WTC11 (cell line): ENCODE results near the gene MCHR2. TPM values are rescaled to one million over a fixed set of nuclear protein-coding genes. Genes with fewer than 3 reads are reported as not detected.

Source experiments
- ATAC-seq: fragments of 200-7000 bp; cut with Tn5 transposase; 2 replicates; pipeline ENCODE4 v1.10.0; 2021; ENCODE audit warnings: mild to moderate bottlenecking, moderate library complexity
- CTCF ChIA-PET: fragments of 300-600 bp; sonication (Branson Sonifier 250); formaldehyde crosslinking; loops from one replicate; lab custom pipeline; 2021; ENCODE audit warnings: antibody characterized with exemption; lab: Charles Lee
- POLR2A ChIA-PET: fragments of 350-600 bp; sonication (Branson Sonifier 250); formaldehyde crosslinking; loops from one replicate; lab custom pipeline; 2021; ENCODE audit warnings: antibody characterized with exemption; lab: Charles Lee
- DNase-seq: peaks from one replicate; pipeline ENCODE4 v3.0.0; 2021; ENCODE audit warnings: low spot score
- H3K27ac Mint-ChIP-seq: 2 replicates; pipeline ENCODE4 v1.8.0; 2021; ENCODE audit warnings: mixed read lengths
- H3K27me3 Mint-ChIP-seq: 2 replicates; pipeline ENCODE4 v1.8.0; 2021; ENCODE audit warnings: low read depth, mild to moderate bottlenecking, moderate library complexity, mixed read lengths
- H3K36me3 Mint-ChIP-seq: 2 replicates; pipeline ENCODE4 v1.8.0; 2021; ENCODE audit warnings: mixed read lengths
- H3K4me1 Mint-ChIP-seq: 2 replicates; pipeline ENCODE4 v1.8.0; 2022; ENCODE audit warnings: mixed read lengths
- H3K4me3 Mint-ChIP-seq: 2 replicates; pipeline ENCODE4 v1.8.0; 2021; ENCODE audit warnings: mild to moderate bottlenecking, moderate library complexity, mixed read lengths
- H3K9me3 Mint-ChIP-seq: 2 replicates; pipeline ENCODE4 v1.8.0; 2021; ENCODE audit warnings: mixed read lengths
- CBFB ChIP-seq: sonication (generic); formaldehyde crosslinking; IDR thresholded peaks from 2 replicates; pipeline ENCODE4 v1.8.1; 2022; ENCODE audit warnings: mild to moderate bottlenecking, low read depth, missing genetic modification reagents
- CREB1 ChIP-seq: sonication (generic); formaldehyde crosslinking; IDR thresholded peaks from 2 replicates; pipeline ENCODE4 v1.8.0; 2023; ENCODE audit warnings: mild to moderate bottlenecking, missing genetic modification reagents
- CREM ChIP-seq: sonication (generic); formaldehyde crosslinking; IDR thresholded peaks from 2 replicates; pipeline ENCODE4 v1.8.1; 2022; ENCODE audit warnings: mild to moderate bottlenecking, missing genetic modification reagents, moderate library complexity
- ESRRA ChIP-seq: sonication (generic); formaldehyde crosslinking; IDR thresholded peaks from 2 replicates; pipeline ENCODE4 v1.8.1; 2022; ENCODE audit warnings: mild to moderate bottlenecking, missing genetic modification reagents, borderline replicate concordance
- GRHL2 ChIP-seq: fragments of 250-450 bp; sonication (Bioruptor Pico); IDR thresholded peaks from 2 replicates; pipeline ENCODE4 v1.8.0; 2022; ENCODE audit warnings: mild to moderate bottlenecking, moderate library complexity; ENCODE audit not compliant: insufficient replicate concordance, severe bottlenecking
- GTF2I ChIP-seq: fragments of 250-450 bp; sonication (Bioruptor Pico); conservative IDR thresholded peaks from 2 replicates; pipeline ENCODE4 v1.4.0; 2021; ENCODE audit warnings: mild to moderate bottlenecking
- HMGA2 ChIP-seq: fragments of 250-450 bp; sonication (Bioruptor Pico); IDR thresholded peaks from 2 replicates; pipeline ENCODE4 v1.4.0; 2021; ENCODE audit warnings: mild to moderate bottlenecking, moderate library complexity
- IRF1 ChIP-seq: sonication (generic); formaldehyde crosslinking; IDR thresholded peaks from 2 replicates; pipeline ENCODE4 v1.8.0; 2023; ENCODE audit warnings: missing genetic modification reagents
- JAZF1 ChIP-seq: fragments of 250-450 bp; sonication (Bioruptor Pico); IDR thresholded peaks from 2 replicates; pipeline ENCODE4 v1.9.0; 2021; ENCODE audit warnings: moderate library complexity, mild to moderate bottlenecking, inconsistent platforms
- MAX ChIP-seq: sonication (generic); formaldehyde crosslinking; IDR thresholded peaks from 2 replicates; pipeline ENCODE4 v1.8.0; 2022; ENCODE audit warnings: mild to moderate bottlenecking, missing genetic modification reagents
- NFE2L1 ChIP-seq: sonication (generic); formaldehyde crosslinking; IDR thresholded peaks from 2 replicates; pipeline ENCODE4 v1.8.1; 2023; ENCODE audit warnings: missing genetic modification reagents
- NR1H2 ChIP-seq: sonication (generic); formaldehyde crosslinking; IDR thresholded peaks from 2 replicates; pipeline ENCODE4 v1.9.0; 2021; ENCODE audit warnings: mild to moderate bottlenecking, moderate library complexity, missing genetic modification reagents
- NR2C2 ChIP-seq: sonication (generic); formaldehyde crosslinking; IDR thresholded peaks from 2 replicates; pipeline ENCODE4 v1.8.0; 2022; ENCODE audit warnings: mild to moderate bottlenecking, missing genetic modification reagents
- PRRX2 ChIP-seq: fragments of 250-450 bp; sonication (Bioruptor Pico); IDR thresholded peaks from 2 replicates; pipeline ENCODE4 v1.8.0; 2021; ENCODE audit warnings: mild to moderate bottlenecking
- SMAD3 ChIP-seq: sonication (generic); formaldehyde crosslinking; IDR thresholded peaks from 2 replicates; pipeline ENCODE4 v1.8.0; 2022; ENCODE audit warnings: missing genetic modification reagents, mild to moderate bottlenecking, borderline replicate concordance
- TP53 ChIP-seq: sonication (generic); formaldehyde crosslinking; IDR thresholded peaks from 2 replicates; pipeline ENCODE4 v1.8.1; 2023; ENCODE audit warnings: mild to moderate bottlenecking, missing genetic modification reagents
- ZNF232 ChIP-seq: sonication (generic); formaldehyde crosslinking; IDR thresholded peaks from 2 replicates; pipeline ENCODE4 v1.8.0; 2022; ENCODE audit warnings: mild to moderate bottlenecking, missing genetic modification reagents
- ZNF396 ChIP-seq: fragments of 250-450 bp; sonication (Bioruptor Pico); IDR thresholded peaks from 2 replicates; pipeline ENCODE4 v1.8.0; 2021; ENCODE audit warnings: mild to moderate bottlenecking, moderate library complexity, borderline replicate concordance
- ZNF423 ChIP-seq: fragments of 250-450 bp; sonication (Bioruptor Pico); IDR thresholded peaks from 2 replicates; pipeline ENCODE4 v2.1.2; 2022; ENCODE audit warnings: mild to moderate bottlenecking, moderate library complexity
- ZNF532 ChIP-seq: fragments of 250-450 bp; sonication (Bioruptor Pico); IDR thresholded peaks from 2 replicates; pipeline ENCODE4 v1.9.0; 2021; ENCODE audit warnings: mild to moderate bottlenecking, borderline replicate concordance
- ZSCAN18 ChIP-seq: fragments of 250-450 bp; sonication (Bioruptor Pico); IDR thresholded peaks from 2 replicates; pipeline ENCODE4 v2.1.2; 2022; ENCODE audit warnings: mild to moderate bottlenecking, moderate library complexity
- total RNA-seq: library from RNA; stranded (reverse); gene quantifications from 3 replicates; pipeline ENCODE4 v1.2.3, GENCODE V29; 2021
- TF ChIP-seq, protein P1 (sequence below): fragments of 250-450 bp; sonication (Bioruptor Pico); IDR thresholded peaks from 2 replicates; pipeline ENCODE4 v1.8.0; 2021; ENCODE audit warnings: mild to moderate bottlenecking
- TF ChIP-seq, protein P2 (sequence below): sonication (generic); formaldehyde crosslinking; IDR thresholded peaks from 2 replicates; pipeline ENCODE4 v1.8.0; 2022; ENCODE audit warnings: mild to moderate bottlenecking, missing genetic modification reagents
- TF ChIP-seq, protein P3 (sequence below): fragments of 250-450 bp; sonication (Bioruptor Pico); IDR thresholded peaks from 2 replicates; pipeline ENCODE4 v1.9.0; 2021; ENCODE audit warnings: mild to moderate bottlenecking

Gene MCHR2
- total RNA-seq, 1 experiment from 2014 or later = not detected

- POLR2A ChIA-PET = no interaction called here
- Mint-ChIP-seq H3K4me1 (no peaks in the 10 kb centered on the region), H3K9me3 (peaks cover 30% of the 10 kb centered on the region), H3K36me3 (peaks cover 18% of the 10 kb centered on the region), H3K27ac (no peak overlapping the region), H3K27me3 (no peaks in the 10 kb centered on the region; the same call in 1 of the 2 replicates), H3K4me3 (no peak overlapping the region)
- ATAC-seq = no peak
- TF ChIP-seq ZNF396 (CRISPR knock-in tag) = no peak
- no peak for TF ChIP-seq CBFB (CRISPR knock-in tag)
- TF ChIP-seq JAZF1 (CRISPR knock-in tag) = no peak
- no peak for TF ChIP-seq NR1H2 (CRISPR knock-in tag)
- TF ChIP-seq GTF2I (CRISPR knock-in tag) = no peak
- no peak for TF ChIP-seq ZNF232 (CRISPR knock-in tag)
- TF ChIP-seq CREB1 (CRISPR knock-in tag) = no peak
- TF ChIP-seq CREM (CRISPR knock-in tag) = no peak
- TF ChIP-seq HMGA2 (CRISPR knock-in tag) = no peak
- no peak for TF ChIP-seq ZNF532 (CRISPR knock-in tag)
- TF ChIP-seq ZNF423 (CRISPR knock-in tag) = no peak
- no peak for TF ChIP-seq NFE2L1 (CRISPR knock-in tag)
- TF ChIP-seq TP53 = no peak
- TF ChIP-seq, protein P1, sequence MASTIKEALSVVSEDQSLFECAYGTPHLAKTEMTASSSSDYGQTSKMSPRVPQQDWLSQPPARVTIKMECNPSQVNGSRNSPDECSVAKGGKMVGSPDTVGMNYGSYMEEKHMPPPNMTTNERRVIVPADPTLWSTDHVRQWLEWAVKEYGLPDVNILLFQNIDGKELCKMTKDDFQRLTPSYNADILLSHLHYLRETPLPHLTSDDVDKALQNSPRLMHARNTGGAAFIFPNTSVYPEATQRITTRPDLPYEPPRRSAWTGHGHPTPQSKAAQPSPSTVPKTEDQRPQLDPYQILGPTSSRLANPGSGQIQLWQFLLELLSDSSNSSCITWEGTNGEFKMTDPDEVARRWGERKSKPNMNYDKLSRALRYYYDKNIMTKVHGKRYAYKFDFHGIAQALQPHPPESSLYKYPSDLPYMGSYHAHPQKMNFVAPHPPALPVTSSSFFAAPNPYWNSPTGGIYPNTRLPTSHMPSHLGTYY (CRISPR knock-in tag) = no peak
- no peak for TF ChIP-seq GRHL2 (CRISPR knock-in tag)
- TF ChIP-seq, protein P2, sequence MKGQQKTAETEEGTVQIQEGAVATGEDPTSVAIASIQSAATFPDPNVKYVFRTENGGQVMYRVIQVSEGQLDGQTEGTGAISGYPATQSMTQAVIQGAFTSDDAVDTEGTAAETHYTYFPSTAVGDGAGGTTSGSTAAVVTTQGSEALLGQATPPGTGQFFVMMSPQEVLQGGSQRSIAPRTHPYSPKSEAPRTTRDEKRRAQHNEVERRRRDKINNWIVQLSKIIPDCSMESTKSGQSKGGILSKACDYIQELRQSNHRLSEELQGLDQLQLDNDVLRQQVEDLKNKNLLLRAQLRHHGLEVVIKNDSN (CRISPR knock-in tag) = no peak
- TF ChIP-seq ESRRA (CRISPR knock-in tag) = no peak
- DNase-seq = no peak
- CTCF ChIA-PET = no interaction called here
These were observed 34.0 kb downstream of the MCHR2 start for GRCh38 chr6:99960027-99960426.

DNA sequence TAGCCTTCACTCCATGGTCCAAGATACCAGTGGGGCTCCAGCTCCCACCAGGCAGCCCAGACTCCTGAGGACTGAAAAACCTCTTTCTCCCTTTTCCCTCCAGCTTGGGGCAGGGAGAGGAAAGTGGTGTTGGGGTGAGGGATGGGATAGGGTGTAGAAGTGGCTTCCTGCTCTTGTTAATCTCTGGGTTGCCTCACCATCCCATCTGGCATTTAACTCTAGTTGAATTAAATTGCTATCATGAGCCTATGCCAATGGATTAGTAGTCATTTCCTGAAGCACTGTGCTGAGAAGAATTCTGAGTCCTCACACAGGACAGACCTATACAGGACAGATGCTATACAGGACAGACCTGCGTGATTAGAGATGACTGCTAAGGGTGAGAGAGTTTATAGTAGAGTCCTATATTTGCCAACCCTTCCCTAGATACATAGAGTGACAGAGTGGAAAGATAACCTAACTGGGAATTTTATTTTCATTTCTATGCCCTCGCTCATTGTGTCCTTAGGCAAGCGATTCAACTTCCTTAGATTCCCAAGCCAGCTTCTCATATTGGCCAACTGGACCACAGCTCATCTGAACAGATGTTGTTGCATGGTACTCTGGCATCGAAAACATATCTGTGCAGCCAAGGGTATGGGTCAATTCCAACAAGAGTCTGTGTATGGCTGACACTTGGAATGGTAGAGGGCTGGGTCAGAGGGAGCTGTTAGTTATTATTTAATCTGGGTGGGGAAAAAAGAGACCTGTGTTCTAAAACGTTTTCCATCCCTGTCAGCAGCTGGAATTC lies 42.8 kb downstream of the MCHR2 start:
- DNase-seq = no peak
- H3K9me3 Mint-ChIP-seq = no peaks in the 10 kb centered on the region
- H3K27me3 Mint-ChIP-seq = no peaks in the 10 kb centered on the region
- no peak overlapping the region for H3K27ac Mint-ChIP-seq
- ATAC-seq = no peak
- ChIA-PET CTCF (no interaction called here), POLR2A (no interaction called here)
- H3K4me3 Mint-ChIP-seq = no peak overlapping the region
- H3K36me3 Mint-ChIP-seq = no peaks in the 10 kb centered on the region
- no peaks in the 10 kb centered on the region for H3K4me1 Mint-ChIP-seq
- TF ChIP-seq, protein P3, sequence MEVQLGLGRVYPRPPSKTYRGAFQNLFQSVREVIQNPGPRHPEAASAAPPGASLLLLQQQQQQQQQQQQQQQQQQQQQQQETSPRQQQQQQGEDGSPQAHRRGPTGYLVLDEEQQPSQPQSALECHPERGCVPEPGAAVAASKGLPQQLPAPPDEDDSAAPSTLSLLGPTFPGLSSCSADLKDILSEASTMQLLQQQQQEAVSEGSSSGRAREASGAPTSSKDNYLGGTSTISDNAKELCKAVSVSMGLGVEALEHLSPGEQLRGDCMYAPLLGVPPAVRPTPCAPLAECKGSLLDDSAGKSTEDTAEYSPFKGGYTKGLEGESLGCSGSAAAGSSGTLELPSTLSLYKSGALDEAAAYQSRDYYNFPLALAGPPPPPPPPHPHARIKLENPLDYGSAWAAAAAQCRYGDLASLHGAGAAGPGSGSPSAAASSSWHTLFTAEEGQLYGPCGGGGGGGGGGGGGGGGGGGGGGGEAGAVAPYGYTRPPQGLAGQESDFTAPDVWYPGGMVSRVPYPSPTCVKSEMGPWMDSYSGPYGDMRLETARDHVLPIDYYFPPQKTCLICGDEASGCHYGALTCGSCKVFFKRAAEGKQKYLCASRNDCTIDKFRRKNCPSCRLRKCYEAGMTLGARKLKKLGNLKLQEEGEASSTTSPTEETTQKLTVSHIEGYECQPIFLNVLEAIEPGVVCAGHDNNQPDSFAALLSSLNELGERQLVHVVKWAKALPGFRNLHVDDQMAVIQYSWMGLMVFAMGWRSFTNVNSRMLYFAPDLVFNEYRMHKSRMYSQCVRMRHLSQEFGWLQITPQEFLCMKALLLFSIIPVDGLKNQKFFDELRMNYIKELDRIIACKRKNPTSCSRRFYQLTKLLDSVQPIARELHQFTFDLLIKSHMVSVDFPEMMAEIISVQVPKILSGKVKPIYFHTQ (CRISPR knock-in tag) = no peak
- no peak for TF ChIP-seq SMAD3 (CRISPR knock-in tag)
- no peak for TF ChIP-seq MAX (CRISPR knock-in tag)
- no peak for TF ChIP-seq IRF1 (CRISPR knock-in tag)
- no peak for TF ChIP-seq NR2C2 (CRISPR knock-in tag)
- no peak for TF ChIP-seq PRRX2 (CRISPR knock-in tag)
- TF ChIP-seq GRHL2 (CRISPR knock-in tag) = no peak
- no peak for TF ChIP-seq ZNF396 (CRISPR knock-in tag)
- no peak for TF ChIP-seq ZSCAN18
